OCI-LY7 (cell line): ENCODE measurements around the gene GPSM1.

Source experiments
- CTCF ChIP-seq: fragments of 200-600 bp; sonication (generic); conservative IDR thresholded peaks from 2 replicates; pipeline ENCODE4 v1.5.1; 2014; ENCODE audit warnings: mild to moderate bottlenecking, antibody characterized with exemption, low read length, moderate library complexity, mixed read lengths
- EZH2phosphoT487 ChIP-seq: fragments of 200-600 bp; sonication (generic); IDR thresholded peaks from 2 replicates; pipeline ENCODE4 v1.6.1; 2018; ENCODE audit warnings: low read depth, borderline replicate concordance, mild to moderate bottlenecking, mixed run types, antibody characterized with exemption, low read length, moderate library complexity, mixed read lengths

- TF ChIP-seq CTCF (no peak), EZH2phosphoT487 (no peak)
These were observed 18.8 kb downstream of the GPSM1 start for GRCh38 chr9:136346157-136346481.
